ENCODE measurements around the gene MED17.
"Not testable (repeated sequence)": the region's sequence is repeated elsewhere in the genome, so short reads cannot be mapped to it uniquely, and the experiment has no call there.

MED17 gene

GRCh38 chr11:93784145-93784934, at the start of gene MED17:
MED17 (plus strand) TSS chr11:93784282; CDS start chr11:93784514, 232 bp downstream.
- FAIRE-seq, result peak; percentile 92

GRCh38 chr11:93734427-93735222, 49.5 kb upstream of the MED17 start:
- FAIRE-seq, result no peak

GRCh38 chr11:93735627-93736026, 48.5 kb upstream of the MED17 start:
- FAIRE-seq, result peak; percentile 6

GRCh38 chr11:93736129-93736528, 48.0 kb upstream of the MED17 start:
- no peak for FAIRE-seq

DNA sequence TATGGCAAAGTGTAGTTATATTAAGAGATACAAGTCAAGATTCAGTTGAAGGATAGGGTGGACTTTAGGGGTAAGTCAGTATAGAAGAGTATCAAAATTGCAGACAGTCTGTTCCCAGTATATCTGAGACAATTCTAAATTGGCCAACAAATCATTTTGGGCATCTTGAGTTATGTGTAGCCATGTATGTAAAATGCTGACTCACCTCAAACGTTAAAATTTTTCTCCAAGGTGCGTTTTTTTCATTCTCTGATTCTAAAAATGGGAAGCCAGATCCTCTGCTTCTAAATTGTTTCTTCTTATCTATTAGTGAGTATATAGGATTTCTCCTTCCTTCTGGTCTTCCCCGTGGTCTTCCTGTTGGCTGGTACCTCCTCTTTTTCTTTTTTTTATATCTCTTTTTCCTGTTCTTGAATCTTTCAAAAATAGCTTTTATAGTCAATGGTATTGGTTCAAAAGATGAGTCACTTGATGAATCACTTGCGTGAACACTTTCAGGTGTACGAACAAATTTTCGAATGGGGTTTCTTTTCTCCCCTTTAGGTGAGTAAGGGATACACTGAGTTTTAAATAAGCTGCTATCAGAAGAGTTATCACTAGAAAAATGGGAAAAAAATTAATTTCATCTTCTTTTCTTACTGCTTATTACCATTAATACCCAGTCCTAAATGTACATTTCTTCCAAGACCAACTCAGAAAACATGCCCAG, 46.0 kb upstream of the MED17 start:
- no peak for FAIRE-seq

GRCh38 chr11:93738647-93739081, 45.4 kb upstream of the MED17 start:
- FAIRE-seq, result no peak

DNA sequence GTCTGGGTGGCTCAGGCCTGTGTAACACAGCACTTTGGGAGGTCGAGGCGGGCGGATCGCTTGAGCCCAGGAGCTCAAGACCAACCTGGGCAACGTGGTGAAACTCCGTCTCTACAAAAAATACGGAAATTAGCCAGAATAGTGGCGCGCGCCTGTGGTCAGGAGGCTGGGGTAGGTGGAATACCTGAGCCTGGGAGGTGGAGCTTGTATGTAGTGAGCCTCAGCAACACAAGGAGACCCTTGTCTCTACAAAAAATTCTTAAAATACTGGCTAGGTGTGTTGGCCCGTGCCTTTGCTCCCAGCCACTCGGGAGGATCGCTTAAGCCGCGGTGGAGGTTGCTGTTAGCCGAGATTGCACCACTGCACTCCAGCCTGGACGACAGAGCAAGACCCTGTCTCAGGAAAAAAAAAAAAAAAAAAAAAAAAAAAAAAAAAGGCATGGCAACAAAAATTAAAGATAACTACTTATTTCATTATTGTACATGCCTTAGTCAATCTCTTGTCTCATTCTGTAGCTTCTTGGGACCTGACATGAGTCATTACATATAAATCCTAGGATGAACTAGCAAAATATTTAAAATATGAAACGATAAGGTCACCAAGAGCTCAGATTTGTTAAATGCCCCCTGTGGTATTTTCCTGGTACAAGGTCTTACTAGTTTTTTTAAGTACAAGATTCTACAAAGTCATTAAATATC, 43.9 kb upstream of the MED17 start:
- FAIRE-seq, result no peak

DNA sequence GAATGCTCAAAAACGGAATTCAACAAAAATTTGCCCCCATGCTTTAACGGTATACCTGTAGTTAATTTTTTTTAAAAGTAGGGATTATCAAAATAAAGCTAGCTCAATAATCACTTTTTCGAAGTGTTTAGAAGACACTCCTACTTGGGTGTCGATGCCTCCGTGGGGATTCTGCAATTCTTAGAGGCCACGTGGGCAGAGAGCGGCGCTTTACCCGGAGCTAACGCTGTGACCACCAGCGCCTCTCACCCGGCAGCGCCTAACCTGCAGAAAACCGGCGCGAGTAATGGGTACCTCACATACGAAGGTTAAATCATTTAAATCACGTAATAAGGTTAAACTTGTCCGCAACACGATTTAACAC, 43.4 kb upstream of the MED17 start:
- no peak for FAIRE-seq

DNA sequence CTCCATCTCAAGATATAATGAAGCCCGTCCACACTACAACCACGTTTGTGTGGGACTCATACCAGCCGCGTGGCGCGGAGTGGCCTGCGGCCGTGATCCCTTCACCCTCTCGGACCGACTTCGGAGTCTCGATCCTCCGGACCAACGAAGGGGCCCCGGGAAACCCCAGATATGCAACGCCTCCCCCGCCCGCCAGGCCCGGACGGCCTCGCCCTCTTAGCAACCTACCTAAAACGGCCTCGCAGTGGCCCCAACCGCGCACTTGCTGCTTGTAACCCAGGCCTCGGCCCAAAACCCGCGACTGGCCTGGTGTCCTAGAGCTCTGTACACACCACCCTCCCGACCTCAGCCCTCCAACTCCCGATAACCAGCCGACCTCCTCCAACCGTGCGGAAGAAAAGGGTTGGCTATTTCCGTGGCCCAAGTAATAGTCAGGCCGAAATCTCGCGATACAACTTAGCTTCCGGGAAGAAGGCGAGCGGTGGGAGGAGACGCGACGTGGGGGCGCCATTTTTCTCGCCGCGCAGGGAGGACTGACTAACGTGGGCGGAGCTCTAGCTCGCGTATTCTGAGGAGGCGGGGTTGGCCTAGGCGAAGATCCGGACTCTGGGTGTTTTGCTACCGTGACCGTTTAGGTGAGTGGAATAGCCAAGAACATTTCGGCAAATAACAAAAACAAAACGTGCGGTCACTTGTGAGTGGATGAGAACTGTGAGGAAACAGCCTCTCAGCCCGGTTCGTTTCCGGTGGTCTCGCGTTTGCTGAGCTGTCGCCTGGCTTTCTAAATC, 42.8 kb upstream of the MED17 start, which contains the start of the genes C11orf54 and TAF1D:
Gene C11orf54 (plus strand): TSS at position 579 of the 788 bp plus-strand sequence. CDS start 5,722 bp downstream, outside the sequence.
Gene TAF1D (minus strand): TSS at position 402 of the 788 bp plus-strand sequence. CDS start 2,191 bp downstream, outside the sequence.
- peak; percentile 98 for FAIRE-seq

DNA sequence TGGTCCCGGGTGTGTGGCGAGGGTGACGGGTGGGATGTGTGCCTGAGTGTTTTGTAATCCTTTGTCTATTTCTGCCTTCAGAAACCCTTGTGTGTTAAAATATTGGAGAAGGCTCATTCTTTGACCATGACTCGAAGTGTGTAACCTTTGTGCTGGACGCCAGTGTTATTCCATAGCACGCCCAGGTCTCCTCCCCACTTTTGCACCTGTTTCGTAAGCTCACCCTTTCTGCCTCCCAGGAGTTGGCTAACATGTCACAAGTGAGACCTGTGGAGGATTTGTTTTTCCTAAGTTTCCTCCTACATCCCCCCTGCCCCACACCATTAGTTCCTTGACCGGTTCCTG, 42.2 kb upstream of the MED17 start:
- FAIRE-seq, result no peak

DNA sequence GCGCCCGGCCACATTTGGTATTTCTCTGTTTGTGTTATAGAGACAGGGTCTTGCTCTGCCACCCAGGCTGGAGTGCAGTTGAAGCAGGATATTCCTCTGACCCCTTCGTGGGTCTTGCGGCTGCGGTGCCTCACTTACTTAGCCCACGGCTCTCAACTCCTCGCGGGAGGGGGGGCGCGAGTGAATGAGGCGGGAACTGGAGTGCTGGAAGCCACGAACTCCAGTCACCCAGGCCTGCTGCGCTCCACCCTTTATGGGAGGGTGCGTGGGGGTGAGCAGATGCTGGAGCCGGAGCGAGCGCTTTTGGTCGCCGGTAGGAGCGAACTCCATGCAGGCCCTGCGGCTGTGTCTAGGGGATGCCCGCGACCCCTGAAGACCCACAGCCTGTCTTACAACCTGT, 40.8 kb upstream of the MED17 start:
- no peak for FAIRE-seq

DNA sequence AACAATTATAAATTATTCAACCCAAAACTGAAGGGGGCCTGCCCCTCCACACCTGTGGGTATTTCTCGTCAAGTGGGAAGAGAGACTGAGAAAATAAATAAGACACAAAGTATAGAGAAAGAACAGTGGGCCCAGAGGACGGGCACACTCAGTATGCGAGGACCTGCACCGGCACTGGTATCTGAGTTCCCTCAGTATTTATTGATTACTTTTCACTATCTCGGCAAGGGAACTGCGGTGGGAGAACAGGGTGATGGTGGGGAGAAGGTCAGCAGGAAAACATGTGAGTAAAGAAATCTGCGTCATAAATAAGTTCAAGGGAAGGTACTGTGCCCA, 39.4 kb upstream of the MED17 start:
- no peak for FAIRE-seq

DNA sequence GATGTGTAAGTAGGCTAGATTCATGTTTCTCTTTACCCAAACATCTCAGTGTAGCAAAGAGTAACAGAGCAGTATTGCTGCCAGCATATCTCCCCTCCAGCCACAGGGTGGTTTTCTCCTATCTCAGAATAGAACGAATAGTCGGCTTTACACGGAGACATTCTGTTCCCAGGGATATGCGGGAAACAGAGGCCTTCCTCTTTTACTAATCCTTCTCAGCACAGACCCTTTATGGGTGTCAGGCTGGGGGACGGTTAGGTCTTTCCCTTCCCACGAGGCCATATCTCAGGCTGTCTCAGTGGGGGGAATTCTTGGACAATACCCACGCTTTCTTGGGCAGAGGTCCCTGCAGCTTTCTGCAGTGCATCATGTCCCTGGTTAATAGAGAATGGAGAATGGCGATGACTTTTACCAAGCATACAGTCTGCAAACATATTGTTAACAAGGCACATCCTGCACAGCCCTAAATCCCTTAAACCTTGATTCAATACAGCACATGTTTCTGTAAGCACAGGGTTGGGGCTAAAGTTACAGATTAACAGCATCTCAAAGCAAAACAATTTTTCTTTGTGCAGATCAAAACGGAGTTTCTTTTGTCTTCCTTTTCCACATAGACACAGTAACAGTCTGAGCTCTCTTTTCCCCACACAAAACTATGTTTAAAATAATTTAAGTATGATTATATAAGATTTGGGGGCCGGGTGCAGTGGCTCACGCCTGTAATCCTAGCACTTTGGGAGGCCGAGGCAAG, 38.9 kb upstream of the MED17 start:
- not testable (repeated sequence) for FAIRE-seq

GRCh38 chr11:93746101-93746500, 38.0 kb upstream of the MED17 start:
- FAIRE-seq, result no peak

- FAIRE-seq, result no peak
These were observed 37.0 kb upstream of the MED17 start for GRCh38 chr11:93747122-93747521.

DNA sequence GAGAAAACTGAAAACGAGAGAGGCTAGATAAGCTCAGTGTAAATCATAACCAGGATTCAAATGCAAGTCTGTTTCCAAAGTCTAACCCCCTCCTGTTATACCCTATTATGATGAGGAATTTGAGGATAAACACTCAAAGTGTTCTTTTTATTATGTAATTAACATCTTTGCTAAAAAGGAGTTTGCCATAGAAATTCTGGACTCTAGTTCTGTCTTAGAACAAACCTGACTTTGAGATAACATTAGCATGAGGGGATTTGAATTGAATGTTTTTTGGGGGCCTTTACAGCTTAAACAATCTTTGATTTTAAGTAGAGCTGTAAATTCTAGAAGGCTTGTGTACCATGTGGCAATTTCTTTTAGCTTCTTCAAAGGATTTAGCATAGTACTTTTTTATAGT, 33.1 kb upstream of the MED17 start:
- no peak for FAIRE-seq

- no peak for FAIRE-seq
These were observed 30.8 kb upstream of the MED17 start for GRCh38 chr11:93753241-93753640.

- no peak for FAIRE-seq
These were observed 27.3 kb upstream of the MED17 start for GRCh38 chr11:93756748-93757147.

DNA sequence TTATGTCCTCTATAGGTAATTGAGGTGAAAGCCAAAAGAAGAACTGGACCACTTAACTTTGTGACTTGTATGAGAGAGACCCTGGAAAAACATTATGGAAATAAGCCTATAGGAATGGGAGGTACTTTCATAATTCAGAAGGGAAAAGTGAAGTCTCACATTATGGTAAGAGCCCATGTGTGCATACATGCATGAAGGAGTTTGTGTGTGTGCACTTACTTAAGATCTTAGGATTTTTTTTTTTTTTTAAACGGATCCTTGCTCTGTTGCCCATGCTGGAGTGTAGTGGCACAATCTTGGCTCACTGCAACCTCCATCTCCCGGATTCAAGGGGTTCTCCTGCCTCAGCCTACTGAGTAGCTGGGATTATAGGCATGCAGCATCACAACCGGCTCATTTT, 26.8 kb upstream of the MED17 start:
- no peak for FAIRE-seq

DNA sequence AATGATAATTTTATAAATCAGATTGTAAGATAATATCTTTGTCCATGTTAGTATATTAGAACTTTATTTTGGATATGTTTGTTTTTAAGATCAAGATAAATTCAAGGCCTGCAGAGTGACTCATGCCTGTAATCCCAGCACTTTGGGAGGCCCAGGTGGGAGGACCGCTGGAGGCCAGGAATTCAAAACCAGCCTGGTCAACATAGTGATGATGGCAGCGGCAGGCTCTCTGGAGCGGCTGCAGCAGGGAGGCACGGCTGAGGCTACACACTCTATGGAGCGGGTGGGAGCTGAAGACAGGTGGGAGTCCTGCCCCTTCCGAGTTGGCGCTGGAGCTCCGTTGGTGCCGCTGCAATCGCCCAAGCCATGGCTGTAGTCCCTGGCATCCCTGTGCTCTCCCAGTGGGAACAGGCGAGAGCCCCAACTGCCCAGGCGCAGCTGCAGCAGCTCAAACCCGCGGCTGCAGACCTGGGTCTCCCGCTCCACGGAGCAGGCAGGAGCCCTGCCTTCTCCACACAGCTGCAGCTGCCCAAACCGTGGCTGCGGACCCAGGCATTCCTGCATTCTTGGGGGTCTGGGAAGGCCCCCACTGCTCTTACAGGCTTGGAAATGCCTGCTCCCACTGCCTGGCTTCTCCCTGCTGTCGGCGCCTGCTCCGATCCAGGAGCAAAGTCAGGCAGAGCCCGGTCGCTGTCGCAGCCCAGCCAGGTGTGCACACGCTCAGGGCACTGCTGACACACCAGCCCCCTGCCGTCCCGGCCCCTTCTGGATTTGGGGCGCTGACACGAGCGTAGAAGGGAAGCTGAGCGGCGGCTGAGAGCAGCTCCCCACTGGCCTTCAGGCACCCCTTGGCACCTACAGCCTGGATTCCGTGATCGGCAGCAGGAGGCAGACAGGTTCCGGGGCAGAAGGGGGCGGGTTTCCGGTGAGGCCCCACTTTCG, 25.9 kb upstream of the MED17 start:
- no peak for FAIRE-seq
